ENCODE data around the gene CFAP100.

CFAP100 gene

GRCh38 chr3:126357295-126358037, 37.2 kb upstream of the CFAP100 start, which contains the start of gene KLF15:
KLF15 (minus strand) TSS chr3:126357408; CDS start chr3:126352922, 4,486 bp downstream.
- peak; percentile 80 for DNase-seq

GRCh38 chr3:126358038-126358815, 36.5 kb upstream of the CFAP100 start:
- no peak for DNase-seq

- no peak for DNase-seq
These were observed 35.9 kb upstream of the CFAP100 start for GRCh38 chr3:126358816-126359181.

DNA sequence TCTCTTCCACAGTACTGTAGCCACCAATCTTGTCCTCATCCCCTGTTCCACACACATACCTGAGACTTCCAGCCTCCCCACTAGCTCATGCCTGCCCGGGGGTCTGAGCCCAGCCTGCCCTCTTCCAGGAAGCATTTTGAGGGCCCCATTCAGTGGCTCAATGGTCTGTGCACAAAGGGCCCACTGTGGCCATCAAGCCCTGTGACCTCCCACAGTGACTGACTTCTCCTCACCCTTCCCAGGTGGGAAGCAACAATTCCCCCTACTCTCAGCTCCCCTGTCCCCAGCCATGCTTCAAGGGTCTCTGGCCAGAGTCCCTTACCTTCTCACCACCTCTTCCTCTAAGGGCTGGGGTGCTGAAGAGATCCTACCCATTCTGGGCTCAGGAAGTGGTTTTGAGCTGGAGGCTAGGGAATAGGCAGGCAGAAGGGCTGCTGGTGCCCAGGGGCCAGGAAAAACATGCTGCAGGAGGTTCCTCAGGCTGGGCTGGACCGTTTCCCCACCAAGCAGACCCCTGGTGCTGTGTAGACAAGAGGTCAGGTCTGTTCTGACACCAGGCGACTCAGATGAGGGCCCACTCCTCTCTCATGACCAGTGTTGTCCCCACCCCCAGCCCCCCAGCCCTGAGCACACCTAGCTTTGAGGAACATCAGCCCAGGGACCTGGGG, 34.5 kb upstream of the CFAP100 start:
- DNase-seq, result no peak

GRCh38 chr3:126360714-126361060, 34.0 kb upstream of the CFAP100 start:
- DNase-seq, result no peak

DNA sequence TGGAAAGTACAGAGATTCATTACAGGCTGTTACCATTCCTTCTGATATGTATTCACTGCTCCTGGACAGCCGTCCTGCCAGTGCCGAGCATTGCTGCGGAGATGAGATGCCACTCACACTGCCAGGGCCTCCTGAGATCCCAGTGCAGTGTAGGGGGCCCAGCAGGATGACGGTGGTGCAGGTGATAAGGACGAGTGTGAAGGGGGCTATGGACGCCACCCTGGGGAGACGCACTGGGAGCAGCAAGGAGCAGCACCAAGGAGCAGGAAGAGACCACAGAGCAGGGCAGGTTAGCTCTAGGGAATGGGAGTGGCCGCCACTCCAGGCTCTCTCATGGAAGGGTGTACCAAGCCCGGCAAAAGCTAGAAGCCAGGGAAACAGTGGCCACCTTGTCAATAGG, 33.5 kb upstream of the CFAP100 start:
- no peak for DNase-seq

DNA sequence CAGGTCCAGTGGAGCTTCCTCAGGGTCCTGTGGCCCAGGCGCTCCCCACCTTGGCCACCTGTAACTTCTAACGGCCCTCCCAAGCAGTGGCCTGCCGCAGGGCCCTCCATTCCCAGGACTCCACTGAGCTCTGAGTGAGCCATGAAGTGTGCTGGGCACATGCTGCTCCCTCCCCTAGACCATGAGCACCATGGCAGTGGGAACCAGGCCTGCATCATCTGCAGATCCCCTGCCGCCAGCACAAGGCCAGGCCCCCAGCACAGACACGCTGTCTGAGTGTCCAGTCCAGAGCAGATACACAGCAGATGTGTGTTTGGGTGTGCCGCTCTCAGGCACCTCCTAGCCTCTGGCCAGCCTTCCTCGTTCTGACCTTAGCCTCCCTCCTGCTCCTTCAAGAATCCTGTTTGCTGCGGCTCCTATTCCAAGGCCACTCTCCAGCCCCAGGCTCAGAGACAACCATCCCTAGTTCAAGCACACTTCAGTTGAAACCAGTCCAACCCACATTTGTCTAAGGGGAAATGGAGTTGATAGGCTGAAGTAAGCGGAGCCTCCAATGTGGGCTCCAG, 30.5 kb upstream of the CFAP100 start:
- no peak for DNase-seq

DNA sequence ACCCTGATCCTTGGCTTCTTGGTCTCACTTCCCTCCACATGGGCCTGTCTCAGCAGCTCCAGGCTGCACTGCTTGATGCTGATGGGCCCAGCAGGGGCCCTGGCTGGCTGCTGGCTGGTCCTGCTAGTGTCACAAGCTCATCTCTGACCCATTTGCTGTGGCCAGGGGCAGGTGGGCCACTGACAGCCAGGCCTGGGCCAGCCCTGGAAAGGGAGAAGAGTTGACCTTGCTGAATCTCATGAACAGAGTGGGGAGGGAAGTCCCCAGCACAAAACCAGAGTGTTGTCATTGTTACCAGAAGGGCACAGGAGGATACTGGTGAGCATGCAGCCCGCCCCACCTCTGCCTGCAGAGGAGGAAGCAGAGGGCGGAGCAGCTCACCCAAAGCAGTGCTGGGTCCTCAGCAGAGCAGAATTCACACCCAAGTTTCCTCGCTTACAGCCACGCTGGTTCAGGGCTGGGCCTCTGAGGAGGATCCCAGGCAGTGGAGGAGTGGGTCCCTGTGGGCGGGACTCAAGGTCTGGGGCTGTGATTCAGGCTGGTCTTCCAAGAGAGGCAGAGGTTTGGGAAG, 29.9 kb upstream of the CFAP100 start:
- DNase-seq, result no peak

DNA sequence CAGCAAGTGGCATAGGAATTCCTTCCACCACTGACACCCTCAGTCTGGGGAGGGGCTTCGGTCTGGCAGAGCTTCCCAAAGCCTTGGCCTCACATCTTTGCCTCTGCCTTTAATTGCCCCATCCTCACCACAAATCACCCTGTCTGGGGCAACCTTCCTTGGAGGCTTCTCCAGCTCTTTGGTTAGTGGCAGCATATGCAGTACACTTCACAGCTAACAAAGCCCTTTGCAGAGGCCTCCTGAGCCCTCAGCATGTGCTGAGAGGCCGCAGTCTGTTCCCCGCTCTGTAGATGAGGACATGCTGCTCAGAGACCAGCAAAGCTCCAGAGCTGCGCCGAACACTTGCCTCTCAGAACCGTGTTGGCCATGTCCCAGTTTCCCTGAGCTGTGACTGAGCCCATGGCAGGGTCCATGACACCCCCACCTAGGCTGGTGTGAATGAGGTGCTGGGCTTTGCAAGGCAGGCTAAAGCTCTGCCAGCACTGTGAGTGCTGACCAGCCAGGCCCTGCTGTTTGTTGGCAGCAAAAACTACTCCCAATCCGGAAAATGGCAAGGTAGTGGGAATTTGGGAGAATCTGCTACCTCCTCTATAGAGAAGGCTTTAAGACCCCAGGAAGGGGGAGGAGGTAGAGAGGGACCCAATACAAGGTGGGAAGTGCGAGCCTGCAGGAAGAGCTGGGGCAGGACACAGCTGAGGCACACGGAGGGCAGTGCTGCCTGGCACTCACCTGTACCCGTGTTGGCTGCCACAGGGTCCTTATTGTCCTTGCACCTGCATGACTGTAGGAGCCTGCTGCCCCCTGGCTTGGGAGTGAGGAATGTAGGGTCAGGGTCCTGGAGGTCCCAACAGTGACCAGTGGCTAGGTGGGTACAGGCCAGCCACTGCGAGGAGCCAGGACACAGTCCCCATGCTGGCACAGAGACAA, 29.1 kb upstream of the CFAP100 start:
- DNase-seq, result no peak

GRCh38 chr3:126367316-126367805, 27.3 kb upstream of the CFAP100 start:
- no peak for DNase-seq

GRCh38 chr3:126369490-126369889, 25.2 kb upstream of the CFAP100 start:
- DNase-seq, result no peak

GRCh38 chr3:126370055-126370454, 24.7 kb upstream of the CFAP100 start:
- DNase-seq, result no peak

GRCh38 chr3:126370606-126371005, 24.1 kb upstream of the CFAP100 start:
- DNase-seq, result no peak

DNA sequence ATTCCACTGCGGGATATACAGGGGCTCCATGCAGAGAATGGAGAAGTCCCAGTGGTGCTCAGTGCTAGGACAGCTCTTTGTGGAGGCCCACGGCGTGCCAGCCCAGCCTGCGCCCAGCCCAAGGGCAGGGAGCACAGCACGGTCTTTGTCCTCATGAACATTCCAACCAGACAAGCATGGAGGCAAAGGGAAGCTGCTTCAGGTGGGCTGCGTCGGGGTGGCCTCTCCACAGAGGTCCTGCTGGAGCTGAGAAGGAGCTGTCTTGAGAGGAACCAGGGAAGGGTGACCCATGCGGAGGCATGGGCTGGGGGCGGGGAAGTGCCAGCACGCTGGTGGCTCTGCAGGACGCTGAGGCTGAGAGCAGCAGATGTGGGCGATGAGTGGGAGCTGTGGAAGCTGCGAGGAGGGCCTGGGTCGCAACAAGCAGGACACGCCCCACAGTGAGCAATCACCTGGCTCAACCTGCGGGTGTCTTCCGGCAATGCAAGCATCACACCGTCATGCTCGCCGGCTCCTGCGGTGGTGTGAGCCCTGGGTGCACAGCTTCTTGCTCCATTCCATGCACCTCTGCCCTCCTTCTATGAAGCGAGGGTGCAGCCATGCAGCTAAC, 23.5 kb upstream of the CFAP100 start:
- DNase-seq, result no peak

DNA sequence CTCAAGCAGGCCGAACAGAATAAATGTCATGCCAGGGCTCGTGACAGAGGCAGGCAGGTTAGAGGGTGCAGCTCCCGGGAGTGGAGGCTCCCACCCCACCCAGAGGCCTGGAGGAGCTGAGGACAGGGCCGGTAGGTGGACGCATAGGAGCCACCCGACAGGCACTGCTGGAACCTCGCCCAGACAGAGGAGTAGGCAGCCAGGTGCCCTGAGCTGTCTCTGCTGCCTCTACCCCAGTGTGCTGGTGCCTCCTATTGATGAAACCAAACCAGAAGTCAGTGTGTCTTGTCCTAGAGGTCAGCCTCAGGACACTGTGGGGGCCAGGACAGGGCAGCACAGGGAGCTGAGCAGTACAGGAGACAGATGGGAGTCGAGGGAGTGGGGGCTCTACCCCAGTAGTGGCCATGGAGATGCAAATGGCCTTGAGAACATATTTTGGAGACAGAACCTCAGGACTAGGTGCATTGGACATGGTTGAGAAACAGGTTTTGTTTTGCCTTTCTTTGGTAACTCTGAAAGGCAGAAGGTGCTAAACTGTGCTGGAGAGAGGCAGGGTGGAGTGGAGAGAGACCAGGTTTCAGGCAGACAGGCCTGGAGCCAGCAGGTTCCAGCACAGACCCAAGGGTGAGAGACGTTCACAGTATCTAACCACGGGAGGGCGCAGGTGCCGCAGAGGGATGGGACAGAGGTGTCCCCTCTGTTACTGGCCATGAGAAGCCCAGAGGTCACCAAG, 22.1 kb upstream of the CFAP100 start:
- no peak for DNase-seq

DNA sequence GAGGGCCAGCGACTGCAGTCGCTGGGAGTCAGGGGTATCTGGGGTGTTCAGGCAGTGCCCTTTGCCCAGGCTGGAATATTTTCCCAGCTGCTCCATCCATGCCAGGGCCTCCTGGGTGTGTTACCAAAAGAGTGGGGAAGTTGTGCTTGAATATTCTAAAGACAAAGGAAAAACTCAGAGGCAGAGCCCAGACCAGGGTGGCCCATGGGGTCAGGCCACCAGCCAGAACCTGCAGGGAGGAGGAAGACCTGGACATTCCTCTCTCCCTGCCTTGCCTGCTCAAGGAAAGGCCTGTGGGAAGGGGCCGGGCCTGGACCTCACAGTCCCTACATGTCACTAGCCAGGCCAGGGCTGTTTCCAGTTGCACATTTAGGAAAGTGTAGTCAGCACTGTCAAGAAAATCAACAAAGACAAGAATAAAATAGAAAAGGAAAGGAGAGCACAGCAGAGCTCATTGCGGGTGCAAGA, 21.5 kb upstream of the CFAP100 start:
- DNase-seq, result no peak

DNA sequence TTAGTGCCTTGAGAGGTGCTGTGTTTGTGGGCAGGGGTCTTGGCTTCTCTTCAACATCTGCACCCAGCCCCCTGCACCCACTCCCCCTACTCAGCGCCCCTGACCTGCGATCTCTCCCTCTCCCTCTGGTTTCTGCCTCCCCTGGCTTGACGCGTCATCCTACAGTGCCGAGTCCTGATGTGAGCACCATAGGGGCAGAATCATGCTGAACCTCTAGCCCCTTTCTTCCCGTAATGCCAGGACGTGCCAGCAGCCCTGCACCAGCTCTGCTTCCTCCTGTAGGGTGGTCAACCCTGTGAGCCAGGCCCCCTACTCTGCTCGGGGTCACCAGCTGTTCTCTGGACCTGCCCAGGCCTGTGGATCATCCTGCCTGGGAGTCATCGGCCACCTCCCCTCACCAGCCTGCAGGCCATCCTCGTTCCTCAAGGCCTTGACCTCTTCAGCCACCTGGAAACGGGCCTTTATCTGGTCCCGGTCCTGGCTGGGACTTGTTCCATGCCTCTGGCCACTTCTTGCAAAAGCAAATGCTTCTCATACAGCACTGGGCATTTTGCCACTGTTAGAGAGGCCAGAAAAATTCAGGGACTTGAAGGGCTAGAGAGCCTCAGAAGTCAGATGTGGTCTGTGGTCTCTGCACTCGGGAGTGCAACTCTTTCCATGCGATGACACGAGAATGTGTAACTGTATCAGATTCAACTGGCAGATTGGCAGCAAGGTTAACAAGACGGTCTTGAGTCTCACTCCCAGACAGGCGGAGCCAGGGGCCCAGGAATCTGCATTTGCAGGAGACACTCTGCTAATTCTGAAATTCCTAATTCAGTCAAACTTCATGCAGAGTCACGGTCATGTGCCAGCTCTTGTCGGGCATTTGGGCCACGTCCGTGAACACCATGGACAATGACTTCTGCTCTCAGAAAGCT, 20.8 kb upstream of the CFAP100 start:
- no peak for DNase-seq

DNA sequence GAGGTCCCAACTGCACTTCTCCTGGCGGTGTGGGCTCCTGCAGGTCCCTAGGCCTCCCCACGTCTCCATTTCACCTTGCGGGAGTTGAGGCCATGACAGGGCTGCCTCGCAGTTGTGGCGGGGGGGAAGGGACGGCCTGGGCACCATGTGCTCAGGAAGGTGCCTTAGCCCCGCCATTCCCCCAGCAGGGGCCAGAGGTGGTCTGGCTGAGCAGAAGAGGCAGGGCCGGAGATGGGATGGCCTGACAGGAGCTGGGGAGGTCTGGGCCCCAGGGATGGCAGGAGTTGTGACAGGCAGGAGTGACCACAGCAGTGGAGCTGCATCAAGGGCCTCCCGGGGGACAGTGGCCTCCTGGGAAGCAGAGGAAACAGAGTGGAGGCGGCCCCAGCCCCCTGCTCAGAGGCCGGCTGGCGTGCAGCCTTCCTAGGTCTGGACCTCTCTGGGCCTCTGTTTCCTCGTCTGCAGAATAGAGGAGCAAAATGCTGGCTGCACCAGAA, 18.8 kb upstream of the CFAP100 start:
- DNase-seq, result no peak

DNA sequence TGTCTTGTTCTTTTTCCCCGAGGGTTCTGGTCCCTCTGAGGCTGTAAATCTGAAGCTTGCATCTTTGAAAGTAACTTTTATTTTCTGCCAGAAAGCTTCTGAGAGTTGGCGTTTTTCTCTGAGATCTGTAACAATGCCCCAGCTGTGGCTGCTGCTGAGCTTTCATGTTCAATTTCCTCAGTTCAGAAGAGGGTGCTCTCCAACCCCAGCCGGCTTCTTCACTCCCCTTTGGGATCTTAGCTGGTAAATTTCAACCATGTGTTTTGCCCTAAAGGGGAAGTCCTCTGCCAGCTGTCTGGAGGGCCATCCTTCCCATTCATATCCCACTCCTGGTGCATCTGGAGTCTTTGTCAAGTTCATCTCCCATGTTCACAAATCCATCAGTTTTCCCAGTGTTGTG, 18.3 kb upstream of the CFAP100 start:
- no peak for DNase-seq
